Activated T-helper 17 cell treated with anti-CD3 and anti-CD28 coated beads, Interleukin-2, amount 50 U/mL, for 72 hours (primary cell): ENCODE measurements around the gene PRTFDC1. TPM values are rescaled to one million over a fixed set of nuclear protein-coding genes. Genes with fewer than 3 reads are reported as not detected.
A peak's percentile ranks its signal among the peaks of the same experiment; 100 is the strongest.

Source experiments
- ATAC-seq: fragments of 150-1000 bp; cut with Tn5 transposase; replicated peaks from 2 replicates; pipeline ENCODE4 v1.10.0; 2021; ENCODE audit warnings: mild to moderate bottlenecking, moderate library complexity
- H3K27ac Mint-ChIP-seq: one replicate; pipeline ENCODE4 v1.8.0; 2022; ENCODE audit warnings: mixed read lengths
- H3K27me3 Mint-ChIP-seq: one replicate; pipeline ENCODE4 v1.8.0; 2022; ENCODE audit warnings: mixed read lengths
- H3K36me3 Mint-ChIP-seq: one replicate; pipeline ENCODE4 v1.8.0; 2022; ENCODE audit warnings: low read depth, mild to moderate bottlenecking, mixed read lengths
- H3K4me1 Mint-ChIP-seq: one replicate; pipeline ENCODE4 v1.8.0; 2022; ENCODE audit warnings: mixed read lengths
- H3K4me3 Mint-ChIP-seq: one replicate; pipeline ENCODE4 v1.8.0; 2022; ENCODE audit warnings: mild to moderate bottlenecking, mixed read lengths
- H3K9me3 Mint-ChIP-seq: one replicate; pipeline ENCODE4 v1.8.0; 2022; ENCODE audit warnings: mixed read lengths
- total RNA-seq, 2 donors: library from RNA; stranded (reverse); gene quantifications; one replicate each; pipeline ENCODE4 v1.2.3, GENCODE V29; 2022

Gene PRTFDC1, protein sequence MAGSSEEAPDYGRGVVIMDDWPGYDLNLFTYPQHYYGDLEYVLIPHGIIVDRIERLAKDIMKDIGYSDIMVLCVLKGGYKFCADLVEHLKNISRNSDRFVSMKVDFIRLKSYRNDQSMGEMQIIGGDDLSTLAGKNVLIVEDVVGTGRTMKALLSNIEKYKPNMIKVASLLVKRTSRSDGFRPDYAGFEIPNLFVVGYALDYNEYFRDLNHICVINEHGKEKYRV
- total RNA-seq = under 1 TPM; 0.58 to 0.77 TPM

DNA sequence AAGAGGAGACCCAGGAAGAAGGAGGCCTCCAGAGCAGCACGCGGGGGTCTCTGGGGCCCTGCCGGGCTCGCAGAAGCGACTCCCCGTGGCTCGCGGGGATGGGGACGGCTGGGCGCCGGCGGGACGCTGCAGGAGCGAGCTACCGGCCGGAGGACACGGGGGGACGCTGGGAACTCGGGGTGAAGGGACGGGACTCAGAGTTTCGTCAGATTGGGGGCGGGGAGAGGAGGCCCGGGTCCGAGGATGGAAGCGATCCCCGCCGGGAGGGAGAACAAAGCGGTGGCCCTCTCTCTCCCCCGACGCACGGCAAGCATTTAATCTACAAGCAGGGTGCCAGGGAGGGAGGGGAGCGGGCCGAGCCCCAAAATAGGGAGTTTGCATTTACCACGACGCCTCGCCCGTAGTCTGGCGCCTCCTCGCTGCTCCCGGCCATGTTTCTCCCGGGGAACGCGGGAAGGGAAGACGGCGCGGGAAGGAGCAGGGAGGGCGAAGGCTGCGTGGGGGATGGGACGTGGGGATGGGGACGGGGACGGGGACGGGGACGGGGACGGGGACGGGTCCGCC lies at the start of gene PRTFDC1:
Gene PRTFDC1 (minus strand): TSS at position 464 of the 564 bp plus-strand sequence. CDS start 31 bp downstream, at position 433.
- peak; percentile 25 for ATAC-seq
- no peaks in the 10 kb centered on the region for H3K36me3 Mint-ChIP-seq
- peak within 1 kb of the TSS; percentile 69 for H3K4me3 Mint-ChIP-seq
- peaks cover 3% of the 10 kb centered on the region for H3K9me3 Mint-ChIP-seq
- H3K4me1 Mint-ChIP-seq = peaks cover 14% of the 10 kb centered on the region
- peak within 1 kb of the TSS; percentile 73 for H3K27ac Mint-ChIP-seq
- no peaks in the 10 kb centered on the region for H3K27me3 Mint-ChIP-seq

DNA sequence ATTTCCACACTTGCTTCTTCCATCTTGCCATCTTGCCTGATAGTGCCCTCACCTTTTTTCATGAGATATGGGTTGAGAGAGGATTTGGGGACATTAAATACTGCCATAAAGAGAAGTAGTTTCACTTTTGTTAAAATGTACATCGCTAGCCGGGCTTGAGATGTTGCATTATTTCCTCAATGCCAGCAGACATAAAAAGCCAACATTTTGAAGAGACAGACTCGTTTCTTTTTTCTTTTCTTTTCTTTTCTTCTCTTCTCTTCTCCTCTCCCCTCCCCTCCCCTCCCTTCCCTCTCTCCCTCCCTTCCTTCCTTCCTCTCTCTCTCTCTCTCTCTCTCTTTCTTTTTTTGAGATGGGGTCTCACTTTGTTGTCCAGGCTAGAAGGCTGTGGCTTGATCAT lies 45.6 kb upstream of the PRTFDC1 start:
- no peaks in the 10 kb centered on the region for H3K36me3 Mint-ChIP-seq
- no peak for ATAC-seq
- H3K4me3 Mint-ChIP-seq = no peak overlapping the region
- no peaks in the 10 kb centered on the region for H3K4me1 Mint-ChIP-seq
- no peaks in the 10 kb centered on the region for H3K9me3 Mint-ChIP-seq
- H3K27ac Mint-ChIP-seq = no peak overlapping the region
- no peaks in the 10 kb centered on the region for H3K27me3 Mint-ChIP-seq

DNA sequence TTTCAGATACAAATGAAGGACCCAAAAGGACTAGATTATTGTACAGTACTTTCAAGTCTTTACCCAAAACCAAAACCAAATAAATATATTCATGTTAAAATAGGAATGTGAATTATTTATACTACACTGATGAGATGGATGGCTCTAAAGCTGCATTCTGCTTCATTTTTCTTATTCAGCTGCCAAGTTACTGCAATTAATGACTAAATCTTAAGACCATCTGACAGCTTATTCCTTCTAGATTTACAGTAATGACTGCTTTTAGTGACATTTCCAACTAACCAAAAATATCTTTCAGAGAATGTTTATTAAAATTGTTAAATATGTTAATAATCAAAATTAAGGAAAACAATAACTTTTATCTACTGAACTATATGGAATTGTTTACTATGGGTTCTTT lies 42.7 kb upstream of the PRTFDC1 start:
- peaks cover 3% of the 10 kb centered on the region for H3K27me3 Mint-ChIP-seq
- no peak for ATAC-seq

DNA sequence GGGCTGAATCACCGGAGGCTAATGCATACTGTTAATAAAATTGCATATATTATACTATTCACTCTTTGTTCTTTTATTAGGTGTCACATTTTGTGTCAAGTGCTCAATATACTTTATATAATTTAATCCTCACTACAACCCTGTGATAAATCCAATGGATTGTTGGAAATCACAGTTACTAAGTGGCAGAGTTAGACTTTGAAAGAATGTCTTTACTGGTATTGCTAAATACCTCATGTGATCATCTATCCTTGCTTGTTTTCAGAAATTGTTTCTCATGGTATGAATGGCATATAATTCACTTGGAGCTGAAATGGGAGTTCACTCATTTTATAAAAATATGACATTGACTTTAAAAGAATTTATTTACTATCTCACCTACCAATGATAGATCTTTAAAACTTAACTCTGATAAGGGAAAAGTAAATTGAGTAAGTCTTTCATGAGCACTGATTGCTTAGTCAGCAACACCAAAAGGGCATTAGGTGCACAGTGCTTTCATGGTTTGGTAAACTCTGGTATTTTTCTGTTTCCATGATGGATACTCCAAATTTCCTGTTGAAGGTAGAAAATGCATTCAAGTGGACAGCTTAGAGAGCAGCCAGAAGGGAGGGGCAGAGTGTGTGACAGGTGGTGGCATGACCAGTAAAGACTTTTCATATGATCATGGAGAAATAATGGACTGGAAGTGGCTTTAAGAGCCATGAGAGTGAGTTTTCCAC lies 41.0 kb upstream of the PRTFDC1 start:
- no peaks in the 10 kb centered on the region for H3K9me3 Mint-ChIP-seq
- H3K36me3 Mint-ChIP-seq = no peaks in the 10 kb centered on the region
- peaks cover 3% of the 10 kb centered on the region for H3K27me3 Mint-ChIP-seq
- H3K4me3 Mint-ChIP-seq = no peak overlapping the region
- H3K27ac Mint-ChIP-seq = no peak overlapping the region
- ATAC-seq = no peak
- H3K4me1 Mint-ChIP-seq = no peaks in the 10 kb centered on the region

More for the DNA sequence above, 42.7 kb upstream of the PRTFDC1 start:
- H3K4me1 Mint-ChIP-seq = no peaks in the 10 kb centered on the region
- no peaks in the 10 kb centered on the region for H3K9me3 Mint-ChIP-seq
- no peak overlapping the region for H3K27ac Mint-ChIP-seq
- no peaks in the 10 kb centered on the region for H3K36me3 Mint-ChIP-seq
- no peak overlapping the region for H3K4me3 Mint-ChIP-seq

DNA sequence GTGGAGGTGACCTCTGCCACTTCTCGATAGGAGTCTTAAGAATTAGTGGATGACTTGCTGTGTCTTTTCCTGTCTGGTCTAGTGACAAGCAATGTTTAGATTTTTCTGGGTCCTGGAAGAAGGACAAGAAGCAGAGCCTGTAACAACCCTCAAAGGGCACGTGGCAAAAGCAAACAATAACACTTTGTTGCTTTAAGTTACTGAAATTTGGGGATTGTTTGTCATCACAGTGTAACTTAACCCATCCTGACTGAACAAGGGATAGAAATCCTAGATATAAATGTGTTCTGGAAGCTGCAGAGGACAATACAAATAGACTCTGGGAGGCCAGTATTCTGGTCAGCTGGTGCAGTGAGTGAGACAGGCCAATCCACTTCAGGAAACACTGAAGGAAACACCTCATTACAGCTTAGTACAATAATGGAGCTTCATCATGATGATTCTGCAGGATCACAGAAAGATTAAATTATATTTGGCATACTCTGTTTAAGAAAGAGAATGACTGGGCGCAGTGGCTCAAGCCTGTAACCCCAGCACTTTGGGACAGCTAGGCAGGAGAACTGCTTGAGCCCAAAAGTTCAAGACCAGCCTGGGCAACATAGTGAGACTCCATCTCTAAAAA lies 40.2 kb upstream of the PRTFDC1 start:
- peaks cover 3% of the 10 kb centered on the region for H3K27me3 Mint-ChIP-seq
- H3K4me1 Mint-ChIP-seq = no peaks in the 10 kb centered on the region
- no peaks in the 10 kb centered on the region for H3K9me3 Mint-ChIP-seq
- H3K4me3 Mint-ChIP-seq = no peak overlapping the region
- no peak for ATAC-seq
- no peaks in the 10 kb centered on the region for H3K36me3 Mint-ChIP-seq
- no peak overlapping the region for H3K27ac Mint-ChIP-seq

DNA sequence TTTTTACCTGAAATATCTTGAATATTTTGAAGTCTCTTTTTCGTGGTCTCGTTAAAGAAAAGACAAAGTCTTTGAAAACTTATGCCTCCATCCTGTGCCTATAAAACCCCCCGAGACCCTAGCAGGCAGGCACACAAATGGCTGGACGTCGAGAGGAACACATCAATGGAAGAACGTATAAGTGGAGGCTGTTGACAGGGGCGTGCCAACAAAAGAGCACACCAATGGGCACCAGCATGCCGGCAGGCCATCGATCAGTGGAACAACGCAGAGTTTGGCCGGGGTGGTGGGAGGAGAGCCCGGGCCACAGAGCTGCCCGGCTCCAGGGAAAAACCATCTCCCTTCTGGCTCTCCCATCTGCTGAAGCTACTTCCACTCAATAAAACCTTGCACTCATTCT lies 38.9 kb upstream of the PRTFDC1 start:
- no peak for ATAC-seq
- Mint-ChIP-seq H3K27ac (no peak overlapping the region), H3K4me3 (no peak overlapping the region), H3K9me3 (no peaks in the 10 kb centered on the region), H3K36me3 (no peaks in the 10 kb centered on the region), H3K4me1 (no peaks in the 10 kb centered on the region), H3K27me3 (peaks cover 3% of the 10 kb centered on the region)

DNA sequence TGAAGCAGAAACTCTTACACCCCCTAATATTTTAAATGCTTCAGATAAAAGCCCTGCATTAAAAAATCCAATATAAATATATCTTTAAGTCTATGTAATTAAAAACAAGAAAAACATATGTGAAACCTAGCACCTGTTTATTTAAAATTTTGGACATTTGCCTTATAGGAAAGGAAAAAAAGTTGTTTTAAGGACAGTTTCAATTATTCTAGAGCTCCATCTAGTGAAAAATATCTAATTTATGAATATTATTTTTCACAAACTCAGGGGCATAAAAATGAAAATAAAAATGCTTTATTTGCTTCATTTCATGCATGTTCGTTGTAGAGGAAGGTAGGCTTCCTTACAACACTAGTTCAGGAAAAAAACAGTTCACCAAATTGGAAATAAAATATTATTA lies 37.5 kb upstream of the PRTFDC1 start:
- H3K27ac Mint-ChIP-seq = no peak overlapping the region
- no peaks in the 10 kb centered on the region for H3K4me1 Mint-ChIP-seq
- no peak for ATAC-seq
- no peaks in the 10 kb centered on the region for H3K36me3 Mint-ChIP-seq
- peaks cover 3% of the 10 kb centered on the region for H3K27me3 Mint-ChIP-seq
- H3K9me3 Mint-ChIP-seq = no peaks in the 10 kb centered on the region
- no peak overlapping the region for H3K4me3 Mint-ChIP-seq

DNA sequence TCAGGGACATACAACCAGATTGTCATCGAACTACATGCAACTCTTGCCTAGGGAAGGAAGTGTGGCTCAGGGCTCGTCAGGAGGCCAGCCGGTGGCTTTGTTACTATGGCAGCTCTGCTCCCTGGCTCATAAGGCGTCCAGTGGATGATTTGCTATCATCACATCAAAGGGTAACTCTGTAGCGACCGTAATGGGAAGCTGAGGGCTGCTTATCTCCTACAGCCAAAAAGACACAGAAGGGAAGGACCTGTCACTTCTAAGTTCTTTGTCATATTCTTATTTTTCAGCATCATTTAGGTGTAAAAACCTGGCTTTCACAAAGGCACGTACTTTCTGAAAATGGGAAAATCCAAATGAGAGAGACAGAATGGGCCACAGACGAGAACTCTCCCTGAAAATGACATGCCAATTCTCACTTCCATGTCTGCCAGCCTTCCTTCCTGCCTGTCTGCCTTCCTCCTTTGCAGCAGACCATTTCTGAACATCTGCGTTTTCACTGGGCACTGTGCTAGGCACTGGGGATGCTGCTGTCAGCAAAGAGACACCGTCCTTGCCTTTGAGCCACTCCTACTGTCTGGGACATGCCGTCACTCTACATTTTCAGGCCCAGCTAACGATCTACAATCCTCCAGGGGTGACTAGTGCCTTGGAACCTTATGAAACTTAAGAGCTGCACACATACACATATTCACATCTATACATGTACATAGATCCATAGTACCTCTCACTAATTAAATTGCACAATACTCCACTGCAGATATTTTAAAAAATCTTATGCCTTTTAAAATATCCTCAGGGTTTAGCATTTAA lies 36.6 kb upstream of the PRTFDC1 start:
- peaks cover 3% of the 10 kb centered on the region for H3K27me3 Mint-ChIP-seq
- ATAC-seq = no peak
- H3K4me3 Mint-ChIP-seq = no peak overlapping the region
- no peaks in the 10 kb centered on the region for H3K4me1 Mint-ChIP-seq
- H3K9me3 Mint-ChIP-seq = no peaks in the 10 kb centered on the region
- no peaks in the 10 kb centered on the region for H3K36me3 Mint-ChIP-seq
- H3K27ac Mint-ChIP-seq = no peak overlapping the region

DNA sequence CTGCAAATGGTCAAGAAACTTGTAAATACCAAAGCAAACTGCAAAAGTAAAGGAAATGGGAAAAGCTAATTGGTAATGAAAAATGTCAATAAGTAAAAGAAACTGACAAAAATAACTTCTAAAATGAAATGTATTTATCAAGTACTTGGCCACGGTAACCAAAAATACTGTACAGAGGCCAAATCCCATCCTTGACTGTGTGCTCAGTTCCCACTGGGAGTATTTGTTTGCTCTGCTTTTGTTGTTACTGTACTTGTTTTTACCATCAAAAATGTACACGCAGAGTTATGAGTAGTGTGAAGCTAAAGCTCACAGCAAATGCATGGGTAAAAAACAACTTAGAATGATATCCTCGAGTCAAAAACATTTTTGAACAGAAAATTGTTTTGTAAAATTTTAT lies 32.5 kb upstream of the PRTFDC1 start:
- no peaks in the 10 kb centered on the region for H3K36me3 Mint-ChIP-seq
- no peak overlapping the region for H3K4me3 Mint-ChIP-seq
- no peaks in the 10 kb centered on the region for H3K9me3 Mint-ChIP-seq
- H3K4me1 Mint-ChIP-seq = peaks cover 6% of the 10 kb centered on the region
- ATAC-seq = no peak
- H3K27me3 Mint-ChIP-seq = no peaks in the 10 kb centered on the region
- no peak overlapping the region for H3K27ac Mint-ChIP-seq

DNA sequence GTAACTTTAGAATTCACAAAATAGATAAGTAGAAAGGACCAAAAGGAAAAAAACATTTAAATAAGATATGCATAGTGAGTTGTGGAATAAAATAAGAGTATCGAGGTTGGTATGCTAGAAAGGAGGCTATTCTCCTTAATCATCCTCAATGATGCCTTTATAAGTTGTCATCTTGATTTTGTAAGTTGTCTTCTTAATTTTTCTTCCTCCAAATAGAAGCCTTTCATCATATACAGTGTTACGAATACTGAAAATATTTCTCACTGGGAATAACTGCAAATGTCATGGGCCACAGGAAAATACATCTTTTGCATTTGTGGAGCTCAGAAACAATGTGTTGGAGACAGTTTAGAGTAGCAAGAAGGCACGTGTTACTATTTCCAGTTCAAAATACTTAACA lies 31.5 kb upstream of the PRTFDC1 start:
- Mint-ChIP-seq H3K4me1 (peaks cover 6% of the 10 kb centered on the region), H3K4me3 (no peak overlapping the region), H3K27me3 (no peaks in the 10 kb centered on the region), H3K9me3 (no peaks in the 10 kb centered on the region), H3K36me3 (no peaks in the 10 kb centered on the region), H3K27ac (no peak overlapping the region)
- no peak for ATAC-seq

DNA sequence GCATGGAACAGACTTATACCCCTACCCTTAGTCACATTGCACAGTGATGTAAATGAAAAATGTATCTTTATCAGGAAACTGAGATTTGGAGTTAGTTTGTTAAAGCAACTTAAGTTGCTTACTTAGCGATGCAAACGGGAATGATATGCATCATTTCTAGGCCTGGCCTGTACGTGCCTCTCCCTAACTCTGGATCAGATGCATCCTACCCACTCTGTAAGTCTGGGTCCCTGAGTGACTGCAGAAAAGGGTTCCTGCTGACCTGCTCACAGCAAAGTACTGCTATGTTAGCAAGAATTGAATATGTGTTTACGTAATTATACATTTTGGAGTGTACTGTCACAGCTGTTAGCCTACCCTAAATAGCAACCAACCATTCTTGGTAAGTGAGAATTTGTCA lies 30.7 kb upstream of the PRTFDC1 start:
- Mint-ChIP-seq H3K9me3 (no peaks in the 10 kb centered on the region), H3K27ac (no peak overlapping the region), H3K4me1 (peaks cover 6% of the 10 kb centered on the region), H3K36me3 (no peaks in the 10 kb centered on the region), H3K4me3 (no peak overlapping the region), H3K27me3 (no peaks in the 10 kb centered on the region)
- no peak for ATAC-seq

DNA sequence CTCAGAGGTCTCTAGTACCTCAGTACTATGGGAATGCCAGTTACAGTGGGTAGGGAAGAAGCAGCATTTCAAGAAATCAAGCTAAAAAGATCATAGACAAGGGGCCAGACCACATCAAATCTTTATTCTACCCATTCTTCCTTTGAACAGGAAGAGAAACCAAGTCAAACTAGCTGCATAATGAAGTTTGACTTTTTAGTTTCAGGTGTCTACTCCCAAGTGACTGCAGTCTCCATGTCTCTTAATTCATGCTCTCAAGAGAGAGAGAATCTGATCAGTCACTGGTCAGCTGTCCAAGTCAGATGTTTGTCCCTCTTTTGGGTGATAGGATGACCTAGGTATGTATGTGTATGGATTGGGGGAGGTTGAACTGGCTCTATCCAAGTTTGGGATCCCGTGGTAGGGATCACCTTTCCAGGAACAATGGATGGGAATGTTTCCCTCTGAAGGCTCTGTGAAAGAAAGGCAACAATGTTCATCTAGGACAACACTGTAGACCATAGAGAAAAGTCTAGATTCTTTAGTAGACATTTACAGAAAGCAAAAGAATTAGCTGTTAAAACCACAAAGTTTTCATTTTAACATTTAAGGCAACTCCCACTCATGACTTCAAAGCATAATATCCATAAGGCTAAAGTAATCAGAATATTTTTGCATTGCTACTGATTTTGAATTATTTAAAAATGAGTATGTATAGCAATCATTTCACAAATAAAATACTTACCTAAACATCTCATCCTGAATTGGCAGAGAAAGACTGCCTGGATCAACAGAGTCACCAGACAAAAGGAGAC lies 30.1 kb upstream of the PRTFDC1 start:
- Mint-ChIP-seq H3K9me3 (no peaks in the 10 kb centered on the region), H3K4me1 (peaks cover 6% of the 10 kb centered on the region), H3K27ac (no peak overlapping the region), H3K36me3 (no peaks in the 10 kb centered on the region), H3K4me3 (no peak overlapping the region), H3K27me3 (no peaks in the 10 kb centered on the region)
- no peak for ATAC-seq

DNA sequence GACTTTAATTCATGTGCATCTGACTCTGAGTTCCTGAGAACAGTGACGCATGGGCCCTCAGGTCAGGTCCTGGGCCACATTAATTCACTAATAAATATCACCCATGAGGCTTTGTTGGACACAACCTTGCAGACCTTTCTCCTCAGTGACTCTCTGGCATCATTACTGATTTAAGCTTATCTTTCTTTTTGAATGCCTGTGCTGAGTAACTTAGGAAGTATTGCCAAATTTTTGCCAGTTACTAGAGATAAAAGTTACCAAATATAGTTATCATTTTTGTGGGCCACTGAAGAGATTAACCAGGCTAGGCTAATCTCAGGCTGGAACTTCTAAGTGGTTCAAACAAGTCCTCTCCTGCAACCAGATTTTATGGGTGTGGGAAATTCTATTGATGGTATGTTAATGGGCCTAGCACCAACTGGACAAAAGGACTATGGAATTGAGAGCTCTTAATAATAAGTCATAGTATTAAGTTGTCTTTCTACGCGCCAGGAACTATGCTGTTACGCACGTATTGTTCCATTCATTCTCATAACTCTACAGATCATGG lies 28.8 kb upstream of the PRTFDC1 start:
- no peaks in the 10 kb centered on the region for H3K9me3 Mint-ChIP-seq
- H3K27me3 Mint-ChIP-seq = no peaks in the 10 kb centered on the region
- no peak overlapping the region for H3K4me3 Mint-ChIP-seq
- no peak overlapping the region for H3K27ac Mint-ChIP-seq
- H3K36me3 Mint-ChIP-seq = no peaks in the 10 kb centered on the region
- H3K4me1 Mint-ChIP-seq = peaks cover 6% of the 10 kb centered on the region
- ATAC-seq = no peak
